Kidney (tissue), 14 donors: ENCODE measurements around the gene SNAPC4. TPM values are rescaled to one million over a fixed set of nuclear protein-coding genes. Genes with fewer than 3 reads are reported as not detected.

Experiments used
- DNase-seq, 5 donors: peaks; one replicate each; pipeline ENCODE4 v3.0.0-alpha.2; 2013 to 2020
- FAIRE-seq: peaks from 2 replicates; lab custom pipeline; 2012; peaks lifted over from hg19 to GRCh38; lab: Jason Lieb, UNC
- H3K27ac ChIP-seq, 2 donors: one replicate each; pipeline ENCODE4 v1.7.0; 2013; ENCODE audit warnings: low read depth in 2 of 2, low read length in 2 of 2, inconsistent platforms in 1 of 2
- H3K27me3 ChIP-seq: one replicate; pipeline ENCODE4 v1.7.1; 2013; ENCODE audit warnings: low read length, inconsistent platforms; ENCODE audit not compliant: control insufficient read depth, insufficient read depth
- H3K36me3 ChIP-seq, 3 donors: one replicate each; pipeline versions ENCODE4 v1.7.0 to v1.7.1; 2013; ENCODE audit warnings: low read length in 3 of 3, control low read depth in 1 of 3, inconsistent platforms in 1 of 3; ENCODE audit not compliant: insufficient read depth in 3 of 3, control insufficient read depth in 2 of 3
- H3K4me1 ChIP-seq, 3 donors: one replicate each; pipeline versions ENCODE4 v1.7.0 to v1.7.1; 2013; ENCODE audit warnings: low read length in 3 of 3, inconsistent platforms in 1 of 3, low read depth in 1 of 3; ENCODE audit not compliant: control insufficient read depth in 2 of 3, insufficient read depth in 2 of 3
- H3K4me3 ChIP-seq, 3 donors: one replicate each; pipeline versions ENCODE4 v1.7.0 to v1.8.1; 2013; ENCODE audit warnings: low read length in 3 of 3, control low read depth in 1 of 3, inconsistent platforms in 1 of 3
- H3K9ac ChIP-seq, 3 donors: one replicate each; pipeline versions ENCODE4 v1.7.0 to v1.7.1; 2013; ENCODE audit warnings: low read length in 3 of 3, control low read depth in 1 of 3, inconsistent platforms in 1 of 3
- H3K9me3 ChIP-seq, 3 donors: one replicate each; pipeline versions ENCODE4 v1.7.0 to v1.7.1; 2013; ENCODE audit warnings: low read length in 3 of 3, control low read depth in 1 of 3, inconsistent platforms in 1 of 3; ENCODE audit not compliant: control insufficient read depth in 2 of 3, insufficient read depth in 1 of 3
- intact Hi-C: fragments of 100-400 bp; cut with DNase I; formaldehyde crosslinking; loops from one replicate; pipeline ENCODE4 v1.11.1; 2022
- polyA plus RNA-seq: library from polyadenylated mRNA; stranded (reverse); fragments of 350-450 nt; fragmentation: Illumina TruSeq; extraction: RNeasy Lipid Tissue Mini Kit (QIAGEN cat#74804); gene quantifications from one replicate; pipeline ENCODE4 v1.2.3, GENCODE V29; 2014; ENCODE audit warnings: low read depth, low replicate concordance; ENCODE audit not compliant: insufficient read depth
- total RNA-seq: library from RNA; stranded (reverse); fragmentation: NEBNext Ultra II Directional; extraction: Animal tissue kit (Norgen Biotek cat#: 25700); gene quantifications from one replicate; pipeline ENCODE4 v1.2.1, GENCODE V29; 2021
- TF ChIP-seq, protein P1 (sequence below): IDR thresholded peaks from 3 replicates; pipeline ENCODE4 v1.5.1; 2012; ENCODE audit warnings: mild to moderate bottlenecking, moderate library complexity, borderline replicate concordance; ENCODE audit not compliant: insufficient read depth; ENCODE audit errors: extremely low read depth
- donor health status: control.
- donor health status: control.
- donor health status: control.
- donor health status: control.
- donor health status: control.
- donor health status: DM: yes; HTN: yes; CAD: no.
- donor health status: Normal renal cell carcinoma (clear cell type).

Gene SNAPC4
- total and polyA plus RNA-seq, 2 donors from 2014 or later: 3.2 to 11.0 TPM

DNA sequence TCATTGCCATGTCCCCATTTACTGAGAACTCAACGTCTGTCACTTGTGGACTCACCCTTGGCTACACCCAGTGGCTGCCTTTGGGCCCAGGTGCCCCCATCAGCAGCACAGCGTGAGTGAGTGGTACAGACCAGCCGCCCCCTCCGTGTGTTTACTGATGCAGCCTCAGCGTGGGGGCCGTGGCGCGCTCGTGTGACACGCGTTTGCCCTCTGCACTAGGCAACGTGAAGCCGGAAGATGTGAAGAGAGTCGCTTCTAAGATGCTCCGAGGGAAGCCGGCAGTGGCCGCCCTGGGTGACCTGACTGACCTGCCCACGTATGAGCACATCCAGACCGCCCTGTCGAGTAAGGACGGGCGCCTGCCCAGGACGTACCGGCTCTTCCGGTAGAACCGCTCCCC lies 22.9 kb upstream of the SNAPC4 start:
- intact Hi-C loops: no loop called here
- Histone ChIP-seq H3K9me3 (no peaks in the 10 kb centered on the region), H3K4me3 (no peak overlapping the region), H3K36me3 (peaks cover 2 to 49% (median 22%) of the 10 kb centered on the region in 3 donors), H3K9ac (no peak overlapping the region), H3K27me3 (no peaks in the 10 kb centered on the region), H3K4me1 (no peaks in the 10 kb centered on the region), H3K27ac (no peak overlapping the region)
- FAIRE-seq: no peak
- TF ChIP-seq, protein P1, sequence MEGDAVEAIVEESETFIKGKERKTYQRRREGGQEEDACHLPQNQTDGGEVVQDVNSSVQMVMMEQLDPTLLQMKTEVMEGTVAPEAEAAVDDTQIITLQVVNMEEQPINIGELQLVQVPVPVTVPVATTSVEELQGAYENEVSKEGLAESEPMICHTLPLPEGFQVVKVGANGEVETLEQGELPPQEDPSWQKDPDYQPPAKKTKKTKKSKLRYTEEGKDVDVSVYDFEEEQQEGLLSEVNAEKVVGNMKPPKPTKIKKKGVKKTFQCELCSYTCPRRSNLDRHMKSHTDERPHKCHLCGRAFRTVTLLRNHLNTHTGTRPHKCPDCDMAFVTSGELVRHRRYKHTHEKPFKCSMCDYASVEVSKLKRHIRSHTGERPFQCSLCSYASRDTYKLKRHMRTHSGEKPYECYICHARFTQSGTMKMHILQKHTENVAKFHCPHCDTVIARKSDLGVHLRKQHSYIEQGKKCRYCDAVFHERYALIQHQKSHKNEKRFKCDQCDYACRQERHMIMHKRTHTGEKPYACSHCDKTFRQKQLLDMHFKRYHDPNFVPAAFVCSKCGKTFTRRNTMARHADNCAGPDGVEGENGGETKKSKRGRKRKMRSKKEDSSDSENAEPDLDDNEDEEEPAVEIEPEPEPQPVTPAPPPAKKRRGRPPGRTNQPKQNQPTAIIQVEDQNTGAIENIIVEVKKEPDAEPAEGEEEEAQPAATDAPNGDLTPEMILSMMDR: no peak
- DNase-seq: no peak

DNA sequence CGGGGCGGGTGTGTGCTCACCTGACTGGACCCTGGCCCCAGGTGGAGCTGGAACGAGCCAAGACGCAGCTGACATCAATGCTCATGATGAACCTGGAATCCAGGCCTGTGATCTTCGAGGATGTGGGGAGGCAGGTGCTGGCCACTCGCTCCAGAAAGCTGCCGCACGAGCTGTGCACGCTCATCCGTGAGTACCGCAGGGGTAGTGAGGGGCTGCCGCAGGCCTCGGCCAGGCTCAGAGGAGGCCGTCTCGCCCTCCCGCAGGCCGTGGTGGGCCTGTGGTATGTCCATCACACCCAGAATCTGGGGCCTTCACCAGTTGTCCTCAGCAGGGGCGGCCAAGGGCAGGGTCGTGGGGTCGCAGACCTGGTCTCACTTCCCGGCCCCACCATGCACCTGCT lies 21.8 kb upstream of the SNAPC4 start:
- Histone ChIP-seq H3K27me3 (no peaks in the 10 kb centered on the region), H3K36me3 (peaks cover 2 to 54% (median 29%) of the 10 kb centered on the region in 3 donors), H3K9me3 (no peaks in the 10 kb centered on the region), H3K9ac (no peak overlapping the region), H3K4me1 (no peaks in the 10 kb centered on the region), H3K27ac (no peak overlapping the region), H3K4me3 (no peak overlapping the region)
- intact Hi-C loops: no loop called here
- TF ChIP-seq, protein P1: no peak
- DNase-seq: no peak
- FAIRE-seq: no peak

DNA sequence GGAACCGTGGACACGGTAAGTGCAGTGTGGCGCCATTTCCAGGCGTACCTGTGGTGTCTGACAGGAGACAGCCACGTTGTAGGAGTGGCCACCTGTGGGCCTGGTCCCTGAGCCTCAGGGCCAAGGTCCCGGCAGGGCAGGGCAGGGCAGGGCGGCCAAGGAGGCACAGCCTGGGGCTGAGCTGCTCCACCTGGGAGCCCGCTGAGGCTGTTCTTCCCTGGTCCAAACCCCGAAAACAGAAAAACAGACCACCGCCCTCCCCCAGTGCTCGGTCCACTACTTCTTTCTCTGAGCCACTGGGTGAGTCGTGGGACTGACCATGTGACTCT lies 19.1 kb upstream of the SNAPC4 start:
- TF ChIP-seq, protein P1: no peak
- FAIRE-seq (no peak), DNase-seq (no peak)
- Histone ChIP-seq H3K9me3 (no peaks in the 10 kb centered on the region), H3K27me3 (no peaks in the 10 kb centered on the region), H3K4me1 (no peaks in the 10 kb centered on the region), H3K36me3 (peaks cover 2 to 68% (median 42%) of the 10 kb centered on the region in 3 donors), H3K9ac (no peak overlapping the region), H3K4me3 (no peak overlapping the region), H3K27ac (no peak overlapping the region)
- intact Hi-C loops: no loop called here
